Activated CD4-positive, alpha-beta T cell treated with anti-CD3 and anti-CD28 coated beads for 1 hour (primary cell): ENCODE measurements around the gene MYCBP2.

Experiments used
- DNase-seq: peaks from one replicate; pipeline ENCODE4 v3.0.0-alpha.2; 2020

The MYCBP2 gene

DNA sequence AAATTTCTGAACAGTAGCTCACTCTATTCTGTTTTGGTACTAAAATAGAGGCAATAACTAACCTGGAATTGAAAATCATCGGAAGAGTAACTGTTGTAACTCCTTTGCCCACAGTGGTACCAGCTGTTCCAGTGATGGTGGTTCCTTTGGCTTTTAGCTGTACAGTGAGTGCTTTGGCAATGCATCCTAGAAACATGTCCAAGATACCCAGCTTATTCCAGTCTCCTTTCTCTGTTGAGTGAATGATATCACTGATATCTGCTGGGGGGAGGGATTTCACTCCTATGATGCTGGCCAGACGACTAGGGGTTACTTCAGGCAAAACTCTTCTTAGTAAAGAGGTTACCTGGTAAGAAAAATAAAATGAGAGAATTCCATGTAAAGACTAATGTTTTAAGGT lies 259.4 kb downstream of the MYCBP2 start:
- no peak for DNase-seq

DNA sequence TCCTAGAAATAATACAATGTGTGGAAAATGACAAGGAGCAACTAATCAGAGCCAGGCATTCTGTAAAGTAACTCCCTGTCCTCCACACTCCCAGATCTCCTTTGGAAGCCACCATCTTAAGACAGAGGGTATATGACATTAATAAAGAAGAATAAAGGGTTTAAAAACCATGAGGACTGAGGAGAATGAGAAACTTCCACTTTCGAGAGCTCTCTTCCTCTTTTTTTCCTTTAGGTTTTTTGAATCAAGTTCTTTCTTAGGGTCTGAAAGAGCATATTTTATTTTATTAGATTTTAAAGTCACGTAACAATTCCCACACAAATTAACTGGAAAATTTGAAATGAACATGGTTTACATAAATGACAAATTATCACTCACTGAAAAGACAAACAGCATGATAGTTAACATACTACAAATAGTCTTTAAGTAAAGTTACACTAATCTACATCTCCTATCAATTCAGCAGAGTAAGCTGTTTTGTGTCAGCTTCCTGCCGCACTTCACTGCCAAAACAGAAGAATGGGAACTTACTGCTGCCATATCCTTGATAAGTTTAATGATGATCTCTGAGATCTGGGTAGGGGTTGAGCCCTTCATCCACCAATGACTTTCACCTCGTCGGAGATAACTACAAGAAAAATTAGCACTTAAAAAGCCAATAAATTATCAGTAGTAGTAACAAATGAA lies 261.3 kb downstream of the MYCBP2 start:
- no peak for DNase-seq

GRCh38 chr13:77062097-77062496 lies 264.8 kb downstream of the MYCBP2 start:
- DNase-seq: no peak

DNA sequence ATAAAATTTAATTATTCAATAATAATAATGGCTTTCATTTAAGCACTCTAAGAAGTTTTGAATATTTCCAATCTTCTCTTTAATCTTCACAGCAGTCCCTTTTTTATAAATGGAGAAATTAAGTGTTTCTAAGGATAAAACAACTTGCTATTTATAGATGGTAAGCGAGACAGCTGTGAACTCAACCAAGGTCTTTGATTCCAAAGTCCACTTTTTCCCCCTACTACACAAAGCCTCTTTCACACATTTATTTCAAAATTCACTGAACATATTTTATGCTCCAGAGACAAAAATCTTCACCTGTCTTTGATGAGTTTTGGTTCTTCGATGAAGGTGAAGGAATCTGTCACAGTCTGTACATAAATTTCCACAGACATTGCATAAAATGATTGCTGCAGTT lies 265.5 kb downstream of the MYCBP2 start:
- DNase-seq: no peak

- no peak for DNase-seq
These were observed 270.0 kb downstream of the MYCBP2 start for GRCh38 chr13:77056886-77057285.

- DNase-seq: no peak
These were observed 270.5 kb downstream of the MYCBP2 start for GRCh38 chr13:77056382-77056781.

DNA sequence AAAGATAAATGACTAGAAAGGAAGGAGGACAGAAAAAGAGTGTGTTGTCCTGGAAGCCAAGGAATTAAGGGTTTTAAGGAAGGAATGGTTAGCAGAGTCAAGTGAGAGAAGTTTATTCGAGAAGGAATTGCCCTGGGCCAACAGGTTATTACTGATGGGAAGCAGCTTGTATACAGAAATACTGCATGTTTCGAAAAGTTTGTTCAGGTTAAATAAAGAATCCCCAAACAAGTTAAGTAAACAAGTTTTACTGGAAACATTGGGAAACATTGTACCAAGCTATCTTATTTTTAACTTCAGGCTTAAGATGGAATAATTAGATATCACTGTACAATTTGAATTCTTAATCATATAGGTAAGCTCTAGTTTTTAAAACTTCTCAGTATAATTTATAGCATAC lies 271.7 kb downstream of the MYCBP2 start:
- DNase-seq: no peak

- DNase-seq: no peak
These were observed 273.7 kb downstream of the MYCBP2 start for GRCh38 chr13:77053192-77053591.

DNA sequence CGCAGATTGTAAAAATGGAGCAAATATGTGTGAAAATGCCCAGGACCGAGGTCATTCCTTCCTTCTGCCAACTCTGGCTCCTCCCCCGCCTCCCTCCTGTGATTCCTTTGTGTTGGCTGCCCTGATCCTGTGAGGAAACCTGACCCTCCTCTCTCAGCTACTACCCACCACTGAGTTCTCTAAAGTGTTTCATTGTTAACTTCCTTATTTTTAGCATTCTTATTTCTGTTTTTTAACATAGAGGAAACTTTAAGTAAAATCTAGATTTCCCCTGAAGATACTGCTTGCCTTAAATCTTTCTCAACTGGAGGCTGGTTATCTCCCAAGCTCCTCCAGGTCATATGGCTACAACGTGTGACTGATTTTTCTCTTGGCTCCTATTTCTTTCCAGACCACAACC lies 278.2 kb downstream of the MYCBP2 start:
- DNase-seq: no peak

- no peak for DNase-seq
These were observed 279.1 kb downstream of the MYCBP2 start for GRCh38 chr13:77047649-77048343.

DNA sequence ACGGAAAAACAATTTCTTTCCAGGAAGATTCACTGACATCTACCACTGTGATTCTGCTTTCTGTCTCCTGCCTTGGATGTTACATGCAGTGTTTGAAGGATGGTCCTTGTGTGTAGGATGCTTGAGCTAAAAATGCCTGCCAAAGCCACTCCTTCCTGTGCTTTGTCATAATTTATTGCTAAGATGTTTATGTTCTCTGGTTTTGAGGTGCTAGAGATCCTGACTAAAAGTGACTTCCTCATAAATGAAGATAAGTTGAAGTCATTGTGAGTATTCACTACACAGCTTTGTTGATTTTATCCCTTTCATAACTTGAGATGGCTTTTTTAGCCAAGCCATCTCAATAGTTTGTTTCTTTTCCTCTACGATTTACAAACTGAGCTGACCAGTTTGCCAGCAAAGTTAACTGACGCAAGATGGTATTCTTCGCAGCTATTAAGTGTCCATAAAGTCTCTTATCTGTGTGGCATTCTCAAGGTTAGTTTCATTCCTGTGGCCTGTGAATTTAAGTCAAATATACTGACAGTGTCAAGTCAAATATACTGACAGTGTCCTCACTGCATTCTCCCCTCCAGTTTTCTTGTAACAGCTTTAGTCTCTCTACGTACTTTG lies 284.2 kb downstream of the MYCBP2 start:
- no peak for DNase-seq

GRCh38 chr13:77040835-77041234 lies 286.1 kb downstream of the MYCBP2 start:
- DNase-seq: no peak

DNA sequence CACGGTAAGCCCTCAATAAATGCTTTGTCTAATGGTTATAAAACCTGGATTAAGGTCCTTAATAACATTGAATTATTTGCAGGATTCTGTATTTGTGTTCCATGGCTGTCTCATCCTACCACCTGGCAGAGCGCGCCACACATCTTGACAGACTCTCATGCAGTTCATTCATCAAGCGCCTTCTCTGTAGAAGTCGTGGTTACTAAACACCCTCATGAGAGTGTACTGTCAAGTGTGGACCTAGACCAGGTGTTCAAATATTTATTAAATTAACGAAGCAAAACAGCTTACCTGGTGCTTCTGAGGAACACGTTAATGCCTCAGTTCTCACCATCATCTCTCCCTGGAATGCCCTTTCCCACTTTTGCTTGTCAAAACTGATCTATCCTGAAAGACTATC lies 286.8 kb downstream of the MYCBP2 start:
- DNase-seq: no peak

DNA sequence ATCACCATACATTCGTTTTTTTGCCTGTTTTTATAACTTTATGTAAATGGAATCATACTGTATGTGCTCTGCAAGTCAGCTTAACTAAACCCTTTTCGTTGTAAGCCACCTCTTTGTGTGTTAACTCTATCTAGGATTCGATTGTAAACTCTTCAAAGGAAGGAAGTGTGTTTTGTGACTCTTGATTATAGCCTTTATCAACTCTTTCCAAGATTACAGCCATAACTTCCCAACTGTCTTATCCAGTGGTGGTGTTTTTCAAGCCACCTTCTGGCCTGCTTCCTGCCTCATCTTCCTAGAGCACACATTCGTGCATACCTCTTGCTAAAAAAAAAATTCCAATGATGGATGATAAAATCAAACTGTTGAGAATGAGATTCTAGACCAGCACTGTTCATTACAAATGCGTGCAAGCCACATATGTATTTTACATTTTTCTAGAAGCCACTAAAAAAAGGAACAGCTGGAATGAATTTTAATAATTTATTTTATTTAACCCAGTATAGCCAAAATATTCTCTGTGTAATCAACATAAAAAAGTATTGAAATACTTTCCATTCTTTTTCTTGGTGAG lies 287.9 kb downstream of the MYCBP2 start:
- no peak for DNase-seq

DNA sequence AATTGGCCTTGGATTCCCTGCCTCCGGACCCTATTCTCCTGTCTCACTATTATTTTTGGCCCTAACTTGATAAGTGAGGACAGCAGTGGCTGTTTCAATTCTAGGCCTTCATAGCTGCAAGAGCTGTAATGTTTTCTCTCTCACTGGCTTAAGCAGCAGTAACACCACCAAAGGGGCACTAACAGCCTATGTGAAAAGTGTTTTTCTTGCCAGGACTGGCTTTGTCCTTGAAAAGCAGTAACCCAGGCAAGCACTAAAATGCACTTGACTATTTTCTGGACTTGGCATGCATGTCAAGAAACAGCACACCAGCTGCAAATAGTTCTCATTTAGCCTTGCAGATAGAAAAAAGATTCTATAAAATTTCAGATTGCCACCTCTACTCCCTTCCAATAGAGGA lies 290.6 kb downstream of the MYCBP2 start:
- DNase-seq: no peak

GRCh38 chr13:77034881-77035280 lies 292.0 kb downstream of the MYCBP2 start:
- DNase-seq: no peak

- no peak for DNase-seq
These were observed 293.1 kb downstream of the MYCBP2 start for GRCh38 chr13:77033717-77034302.

GRCh38 chr13:77031656-77032243 lies 295.1 kb downstream of the MYCBP2 start:
- no peak for DNase-seq

DNA sequence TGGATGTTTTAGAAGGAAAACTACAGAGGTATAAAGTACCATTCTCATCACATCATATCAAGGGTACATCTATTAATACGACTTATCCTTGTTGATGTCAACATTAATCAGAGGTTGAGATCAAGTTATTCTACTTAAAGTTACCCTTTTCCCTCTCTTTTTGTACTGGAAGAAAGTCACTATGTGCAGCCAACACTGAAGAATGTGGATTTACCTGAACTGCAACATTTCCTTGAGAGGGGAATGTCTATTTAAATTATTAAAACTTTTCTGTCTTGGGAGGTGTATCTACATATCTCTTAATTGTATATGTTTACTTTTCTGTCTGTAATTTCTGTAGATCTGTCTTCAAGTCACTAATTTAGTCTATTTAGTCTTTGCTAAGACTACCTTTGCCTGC lies 297.5 kb downstream of the MYCBP2 start:
- no peak for DNase-seq

- no peak for DNase-seq
These were observed 298.7 kb downstream of the MYCBP2 start for GRCh38 chr13:77028202-77028601.

- DNase-seq: peak; percentile 73
These were observed 299.9 kb downstream of the MYCBP2 start, which contains the start of gene FBXL3 for GRCh38 chr13:77026861-77027621. Gene FBXL3, minus strand, starts transcription at chr13:77027159. Its CDS starts 5,299 bp downstream, at chr13:77021860.

- DNase-seq: peak; percentile 63
These were observed 300.5 kb downstream of the MYCBP2 start for GRCh38 chr13:77026255-77026860.
